ENCODE data around the gene PAX6. TPM values are rescaled to one million over a fixed set of nuclear protein-coding genes. Genes with fewer than 3 reads are reported as not detected.

PAX6 gene
- total RNA-seq, 1 donor from 2014 or later = 1.3 TPM

DNA sequence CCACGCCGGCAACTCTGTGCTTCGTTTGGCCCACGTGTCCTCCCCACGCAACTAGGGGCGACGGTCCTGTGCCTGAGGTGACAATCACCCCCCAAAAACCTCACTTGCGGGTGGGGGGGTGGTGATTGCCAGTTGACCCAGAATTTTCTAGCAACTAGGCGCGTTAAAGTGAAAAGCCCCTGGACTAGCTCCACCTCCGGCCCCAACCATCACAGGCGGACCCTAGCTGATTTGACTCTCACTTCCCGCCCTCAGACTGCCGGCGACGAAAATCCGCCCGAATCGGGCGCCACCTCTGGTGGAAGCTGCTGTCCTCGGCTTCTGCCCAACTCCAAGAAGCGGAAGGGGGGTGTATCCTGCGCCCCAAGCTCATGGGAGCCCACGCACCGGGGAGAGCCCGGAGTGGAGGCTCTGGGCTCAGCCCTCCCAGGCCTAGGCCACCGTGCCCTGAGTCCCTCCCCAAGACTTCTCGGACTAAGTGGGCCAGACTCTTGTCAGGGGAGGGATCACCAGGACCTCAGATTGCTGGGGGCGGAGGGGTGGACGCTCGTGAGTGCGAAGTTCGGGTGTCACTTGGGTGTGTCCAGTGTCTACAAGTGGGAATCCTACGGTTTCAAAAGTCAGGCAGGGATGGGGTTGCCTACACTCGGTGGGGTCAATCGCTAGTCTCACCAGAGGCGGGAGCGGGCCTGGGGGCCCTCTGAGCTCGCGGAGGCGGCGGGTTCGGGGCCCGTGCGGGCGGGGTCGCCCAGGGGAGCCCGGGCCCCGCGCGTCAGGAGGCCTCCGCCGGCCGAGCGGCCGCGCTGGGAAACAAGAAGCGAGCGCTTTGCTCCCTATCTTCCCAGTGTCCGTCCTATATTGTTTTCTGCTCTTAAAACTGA is 12.3 kb downstream of the PAX6 start:
- no peak for DNase-seq (ENCODE audit: low read depth)

DNA sequence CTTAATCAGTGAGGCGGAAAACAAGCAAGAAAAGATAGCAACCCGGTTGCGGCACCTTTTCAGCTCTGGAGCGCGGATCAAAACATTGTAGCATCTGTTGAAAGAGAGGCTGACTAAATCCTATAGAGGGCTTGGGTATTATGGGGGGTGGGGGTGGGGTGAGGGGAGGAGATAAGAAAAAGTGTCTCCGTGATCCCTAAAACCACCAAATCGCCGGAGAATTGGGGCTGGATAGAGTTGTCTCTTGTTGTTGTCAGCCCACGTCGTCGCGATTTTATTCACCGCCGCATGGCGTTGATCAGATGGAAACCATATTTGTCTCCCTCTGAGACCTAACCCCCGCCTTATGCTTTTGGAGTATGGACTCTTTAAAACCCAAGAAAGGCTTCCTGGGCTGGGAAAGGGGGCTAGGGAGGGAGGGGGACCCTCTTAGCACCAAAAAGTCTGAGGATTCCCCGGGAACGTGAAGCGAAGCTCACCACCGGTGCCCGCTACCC is 13.0 kb downstream of the PAX6 start:
- DNase-seq (ENCODE audit: low read depth) = no peak

DNA sequence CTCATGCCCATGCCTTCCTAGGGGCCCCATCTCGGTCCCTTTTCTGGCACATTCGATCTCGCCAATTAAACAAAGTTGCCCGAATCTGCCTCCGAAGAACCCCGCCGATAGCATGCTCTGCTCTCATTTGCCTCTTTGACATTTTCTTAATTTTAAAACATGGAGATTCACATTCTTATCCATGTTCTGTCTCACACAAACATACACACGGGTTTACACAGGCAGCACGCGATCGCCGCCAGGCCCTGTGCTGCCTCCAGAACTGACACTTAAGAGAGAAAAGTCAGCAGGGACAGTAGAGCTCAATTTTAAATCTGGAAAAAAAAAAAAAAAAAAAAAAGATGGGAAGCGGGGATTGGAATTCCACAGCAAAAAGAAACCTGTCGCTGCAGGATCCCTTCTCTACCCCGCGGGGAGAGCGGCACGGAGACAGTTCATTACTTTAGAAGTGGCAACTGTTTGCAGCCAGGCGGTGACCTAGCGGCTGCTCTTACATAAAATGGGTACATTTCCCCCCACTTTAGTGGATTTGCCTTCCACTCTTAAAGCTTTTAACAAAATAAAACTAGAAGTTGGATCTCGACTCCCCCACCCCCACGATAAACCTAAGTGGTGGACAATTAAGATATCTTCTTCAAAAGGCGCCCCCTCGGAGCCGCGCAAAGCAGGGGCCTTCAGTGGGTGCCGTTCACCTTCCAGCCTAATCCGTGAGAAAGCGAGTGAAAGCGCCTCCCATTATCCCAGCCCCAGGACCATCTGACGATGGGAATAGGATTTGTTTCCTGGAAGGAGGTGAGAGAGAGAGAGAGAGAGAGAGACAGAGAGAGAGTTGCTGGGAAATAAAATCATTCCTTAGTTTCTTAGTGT is 13.7 kb downstream of the PAX6 start:
- DNase-seq (ENCODE audit: low read depth) = no peak

DNA sequence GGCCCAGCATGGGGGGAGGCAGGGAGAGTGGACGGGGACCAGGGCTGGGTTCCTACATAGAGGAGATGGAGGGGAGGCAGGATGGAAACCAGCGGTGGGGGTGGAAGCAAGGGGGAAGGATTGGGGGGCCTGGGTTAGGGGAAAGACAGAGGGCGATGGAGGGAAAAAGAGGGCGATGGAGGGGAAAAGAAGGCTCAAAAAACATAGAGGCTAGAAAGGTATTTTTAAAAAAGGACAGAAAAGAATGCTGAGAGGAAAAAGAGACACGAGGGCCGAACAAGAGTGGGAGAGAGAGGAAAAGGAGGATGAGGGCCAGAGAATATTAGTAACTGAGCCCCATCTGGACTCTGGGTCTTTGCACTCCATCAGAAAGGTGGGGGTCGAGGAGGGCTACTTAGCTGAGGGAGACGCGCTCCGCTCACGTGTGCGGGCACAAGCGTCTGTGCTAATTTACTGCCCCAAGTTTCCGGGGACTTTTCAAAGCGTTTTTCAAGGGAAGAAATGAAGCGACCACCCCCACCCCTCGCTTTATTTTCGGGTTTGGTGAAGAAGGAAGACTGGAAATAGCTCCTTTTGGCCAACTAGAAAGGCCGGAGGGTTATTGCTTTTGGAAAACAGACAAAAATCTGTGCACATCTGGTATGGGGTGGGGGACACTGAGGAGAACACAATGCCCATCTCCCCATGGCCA is 14.5 kb downstream of the PAX6 start:
- no peak for DNase-seq (ENCODE audit: low read depth)

DNA sequence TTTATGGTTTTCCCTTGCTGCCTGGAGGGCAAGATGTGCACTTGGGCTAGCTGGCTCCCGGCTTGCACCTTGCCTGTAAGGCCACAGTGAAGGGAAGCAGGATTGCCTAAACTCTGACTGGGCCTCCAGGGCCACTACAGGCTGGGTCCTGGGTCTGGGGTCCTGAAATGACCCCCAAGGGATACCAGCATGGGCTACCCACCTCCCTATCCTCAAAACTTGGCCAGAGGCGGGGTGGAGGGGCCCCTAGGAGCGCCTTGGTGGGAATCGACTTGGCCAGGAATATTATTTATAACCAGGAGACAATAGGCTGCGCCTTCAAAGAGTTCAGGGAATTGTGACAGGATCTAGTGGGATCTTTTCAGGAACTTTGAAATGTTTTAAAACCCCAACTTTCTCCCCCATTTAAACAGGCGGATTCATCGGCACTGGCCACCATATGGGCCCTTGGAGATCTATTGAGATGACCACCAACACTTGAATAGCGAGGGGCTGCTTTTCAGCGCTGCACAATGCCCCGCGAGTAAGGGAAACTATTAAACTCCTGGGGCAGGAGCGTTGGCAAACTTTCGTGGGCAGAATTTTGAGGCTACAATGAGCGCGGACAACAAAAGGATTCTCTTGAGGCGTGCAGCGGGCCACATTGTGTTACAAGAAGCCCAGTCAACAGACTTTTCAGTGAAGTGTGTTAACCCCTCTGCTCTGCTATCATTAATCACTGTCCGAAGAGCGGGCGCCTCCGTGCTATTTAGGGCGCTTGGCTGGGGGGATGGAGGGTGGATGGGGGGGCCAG is 15.2 kb downstream of the PAX6 start:
- DNase-seq (ENCODE audit: low read depth) = no peak

DNA sequence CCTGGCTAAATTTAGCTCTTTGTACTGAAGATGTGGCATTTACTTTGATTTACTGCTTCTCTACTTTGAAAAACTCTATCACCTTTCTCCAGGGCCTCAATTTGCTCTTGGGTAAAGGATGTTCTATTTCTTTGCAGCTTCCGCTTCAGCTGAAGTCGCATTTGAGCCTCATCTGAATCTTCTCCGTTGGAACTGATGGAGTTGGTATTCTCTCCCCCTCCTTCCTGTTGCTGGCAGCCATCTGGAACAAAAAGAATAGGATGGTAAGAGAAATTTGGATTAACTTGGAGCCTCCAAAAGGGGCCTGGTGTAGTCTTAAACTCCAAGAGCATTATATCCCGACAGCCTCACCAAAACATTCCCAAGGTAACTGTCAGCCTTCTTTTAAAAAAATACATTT is 16.6 kb downstream of the PAX6 start:
- DNase-seq (ENCODE audit: low read depth) = no peak

DNA sequence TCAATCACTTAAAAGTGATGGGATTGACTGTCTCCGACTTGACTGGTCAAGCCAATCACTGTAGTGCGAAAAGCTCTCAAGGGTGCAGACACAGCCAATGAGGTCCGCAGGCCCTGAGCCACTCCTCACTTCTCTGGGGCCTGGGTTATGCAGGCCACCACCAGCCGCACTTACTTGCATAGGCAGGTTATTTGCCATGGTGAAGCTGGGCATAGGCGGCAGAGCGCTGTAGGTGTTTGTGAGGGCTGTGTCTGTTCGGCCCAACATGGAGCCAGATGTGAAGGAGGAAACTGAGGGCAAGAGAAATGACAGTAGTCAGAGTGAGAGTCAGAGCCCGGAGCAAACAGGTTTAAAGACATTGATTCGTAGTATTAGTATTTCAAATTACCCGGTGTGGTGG is 17.9 kb downstream of the PAX6 start:
- DNase-seq (ENCODE audit: low read depth) = no peak

DNA sequence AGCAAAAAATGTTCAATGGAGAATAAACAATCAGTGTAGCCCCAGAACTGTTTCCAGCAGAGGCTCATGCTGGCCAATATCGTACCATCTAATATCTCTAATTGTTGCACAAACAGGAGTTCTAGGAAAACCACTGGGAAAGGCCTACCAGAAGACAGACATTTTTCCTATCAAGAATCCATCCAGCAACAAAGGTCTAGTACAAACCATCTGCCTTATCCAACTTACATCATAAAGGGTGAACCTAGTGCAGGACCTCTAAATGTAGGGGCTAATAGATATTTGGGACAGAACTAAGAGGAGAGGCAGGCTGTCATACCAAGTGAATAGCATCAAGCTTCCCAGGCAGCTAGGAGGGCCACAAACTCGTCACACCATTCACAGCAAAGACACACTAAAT is 18.7 kb downstream of the PAX6 start:
- no peak for DNase-seq (ENCODE audit: low read depth)

DNA sequence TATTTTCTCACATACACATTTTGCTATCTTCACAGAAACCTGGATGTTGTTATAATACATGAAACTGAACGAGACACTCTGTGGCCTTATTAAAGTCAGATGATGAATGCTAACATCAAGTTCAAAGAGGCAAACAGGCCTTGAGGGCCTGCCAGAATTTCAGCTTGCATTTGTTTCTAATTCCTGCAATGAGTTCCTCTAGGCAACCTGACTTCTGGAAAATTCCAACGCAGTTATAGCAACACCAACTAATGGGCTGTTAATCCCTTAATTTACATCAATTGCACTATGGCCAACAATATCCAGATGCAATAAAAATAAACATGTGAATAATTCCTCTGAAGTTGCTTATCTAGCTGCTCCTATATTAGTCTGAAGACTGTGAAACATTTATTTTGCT is 19.1 kb downstream of the PAX6 start:
- DNase-seq (ENCODE audit: low read depth) = no peak

DNA sequence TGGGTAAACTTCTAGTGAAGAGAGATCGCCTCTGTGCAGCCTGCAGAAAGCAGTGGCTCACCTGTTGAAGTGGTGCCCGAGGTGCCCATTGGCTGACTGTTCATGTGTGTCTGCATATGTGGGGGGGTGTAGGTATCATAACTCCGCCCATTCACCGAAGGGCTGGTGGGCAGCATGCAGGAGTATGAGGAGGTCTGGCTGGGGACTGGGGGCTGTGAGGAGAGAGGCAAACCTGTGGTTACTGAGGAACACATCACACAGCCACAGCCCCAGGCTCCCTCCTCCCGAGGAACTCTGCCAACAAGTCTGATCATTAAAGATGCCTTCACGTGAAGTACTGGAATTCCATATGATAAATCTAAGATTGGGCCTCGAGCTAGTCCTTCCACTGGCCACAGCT is 20.5 kb downstream of the PAX6 start:
- no peak for DNase-seq (ENCODE audit: low read depth)

DNA sequence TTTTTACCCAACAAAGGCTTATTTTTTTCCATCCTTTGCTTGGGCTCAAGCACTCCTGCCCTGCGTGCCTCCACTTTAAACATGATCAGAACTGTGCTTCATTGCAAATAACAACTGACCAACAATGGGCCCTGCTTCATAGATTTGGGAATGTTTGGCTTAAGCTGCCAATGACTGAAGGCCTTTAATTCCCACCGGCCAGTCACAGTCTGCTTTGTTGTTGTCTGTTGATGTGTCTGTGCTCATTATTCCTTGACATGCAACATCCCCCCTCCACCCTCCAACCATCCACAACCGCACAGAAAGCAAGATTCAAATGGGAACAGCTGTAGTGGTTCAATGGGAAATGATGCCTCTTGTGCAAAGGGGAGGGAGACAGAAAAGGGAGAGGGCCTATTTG is 23.0 kb downstream of the PAX6 start:
- no peak for DNase-seq (ENCODE audit: low read depth)

DNA sequence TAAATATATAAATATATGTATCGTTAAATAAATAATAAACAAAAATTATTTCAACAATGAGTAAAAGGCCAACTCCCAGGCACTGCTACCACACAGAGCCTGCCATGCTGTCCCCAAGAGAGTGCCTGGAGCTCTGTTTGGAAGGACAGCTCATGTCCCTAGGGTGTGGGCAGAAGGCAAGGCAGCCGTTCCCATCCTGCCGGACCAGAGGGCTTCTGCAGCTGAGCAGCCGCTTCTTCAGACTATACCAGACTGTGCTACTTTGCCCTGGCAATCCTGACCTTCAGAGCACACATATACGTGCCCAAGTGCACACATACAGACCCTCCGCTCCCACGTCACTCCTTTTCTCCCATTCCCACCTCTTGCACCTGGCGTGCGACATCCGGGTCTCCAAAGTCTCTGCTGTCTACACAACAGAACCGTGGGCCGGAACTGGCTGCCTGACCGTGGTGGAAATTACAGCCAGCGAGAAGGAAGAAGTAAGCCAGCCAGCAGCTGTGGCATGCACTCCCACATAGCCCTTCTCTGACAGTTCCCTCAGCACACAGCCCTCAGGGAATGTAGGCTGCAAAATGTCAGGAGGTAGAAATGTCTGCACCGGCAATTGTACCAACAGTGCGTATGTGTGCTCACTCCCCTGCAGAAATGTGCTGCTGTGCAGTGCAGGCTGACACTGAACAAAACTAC is 24.0 kb downstream of the PAX6 start:
- no peak for DNase-seq (ENCODE audit: low read depth)

DNA sequence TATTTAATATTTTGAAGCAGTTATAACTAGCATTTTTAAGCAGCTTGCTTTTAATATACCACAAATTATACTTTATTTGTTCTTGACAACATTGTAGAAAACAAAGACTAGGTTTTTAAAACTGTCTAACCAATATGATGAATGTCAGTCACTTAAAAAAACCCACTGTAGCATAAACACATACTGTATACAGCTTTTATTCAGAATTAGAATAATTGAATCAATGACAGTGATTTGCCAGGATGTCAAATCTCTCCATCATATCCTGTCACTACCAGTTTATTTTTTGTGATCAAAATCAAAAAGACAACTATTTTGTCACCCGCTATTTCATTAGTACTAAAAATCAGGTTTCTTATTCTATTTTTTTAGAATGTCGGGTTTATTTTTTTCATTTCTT is 26.5 kb downstream of the PAX6 start:
- DNase-seq (ENCODE audit: low read depth) = no peak

DNA sequence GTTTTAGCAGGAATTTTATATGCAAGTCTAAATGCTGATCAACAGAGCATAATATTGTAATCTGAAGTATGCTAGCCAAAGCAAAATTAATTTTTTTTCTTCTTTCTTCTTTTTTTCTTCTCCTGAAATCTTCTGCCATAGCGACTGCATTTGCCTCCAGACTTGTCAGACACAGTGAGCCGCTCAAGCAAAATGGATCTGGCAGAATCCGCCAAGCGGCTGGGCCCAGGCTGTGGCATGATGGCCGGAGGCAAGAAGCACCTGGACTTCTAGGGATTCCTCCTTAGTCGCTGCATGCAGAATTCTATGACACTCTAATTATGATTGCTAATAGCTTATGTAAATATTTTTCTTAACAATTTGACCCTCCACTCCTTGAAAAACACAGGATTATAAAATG is 27.9 kb downstream of the PAX6 start:
- no peak for DNase-seq (ENCODE audit: low read depth)

DNA sequence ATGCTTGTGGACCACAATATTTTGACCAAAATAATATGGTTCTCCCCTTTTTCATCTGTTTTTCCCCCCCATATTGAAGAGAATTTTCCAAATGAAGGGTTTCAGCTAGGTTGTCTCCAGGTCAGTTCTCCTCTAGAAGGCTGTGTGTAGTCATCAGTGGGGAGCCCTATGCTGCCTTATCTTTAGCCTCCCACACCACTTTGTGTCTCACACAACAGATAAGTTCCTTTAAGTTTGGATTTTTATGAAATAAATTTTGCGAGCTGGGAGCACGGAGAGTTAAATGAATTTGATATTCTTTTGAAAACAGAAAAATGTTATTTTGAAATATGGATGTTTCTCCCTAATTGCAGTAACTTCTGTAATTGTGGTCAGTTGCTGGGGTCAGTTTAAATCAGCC is 28.9 kb downstream of the PAX6 start:
- no peak for DNase-seq (ENCODE audit: low read depth)

DNA sequence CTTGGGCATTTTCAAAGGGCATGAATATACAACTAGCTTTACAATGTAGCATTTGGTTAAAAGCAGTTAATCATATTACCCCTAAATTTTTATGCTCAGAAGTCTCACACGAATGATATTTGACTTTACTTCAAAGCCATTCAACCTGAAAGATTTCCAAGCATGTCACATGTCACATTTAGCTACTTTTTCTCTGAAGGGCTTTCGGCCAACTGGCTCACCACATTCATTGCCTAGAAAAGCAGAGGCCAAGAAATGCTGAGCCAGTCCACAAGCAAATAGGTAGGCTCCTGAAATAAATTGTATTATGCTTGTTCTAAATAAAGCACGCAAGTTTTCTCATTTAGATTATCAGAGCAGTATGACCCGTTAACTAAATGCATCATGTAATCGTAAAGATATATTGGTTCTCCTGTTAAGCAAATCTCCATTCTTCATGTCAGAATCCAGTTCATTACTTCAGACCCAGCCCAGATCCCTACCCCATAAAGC is 30.6 kb downstream of the PAX6 start:
- peak; percentile 37 for DNase-seq (ENCODE audit: low read depth)

DNA sequence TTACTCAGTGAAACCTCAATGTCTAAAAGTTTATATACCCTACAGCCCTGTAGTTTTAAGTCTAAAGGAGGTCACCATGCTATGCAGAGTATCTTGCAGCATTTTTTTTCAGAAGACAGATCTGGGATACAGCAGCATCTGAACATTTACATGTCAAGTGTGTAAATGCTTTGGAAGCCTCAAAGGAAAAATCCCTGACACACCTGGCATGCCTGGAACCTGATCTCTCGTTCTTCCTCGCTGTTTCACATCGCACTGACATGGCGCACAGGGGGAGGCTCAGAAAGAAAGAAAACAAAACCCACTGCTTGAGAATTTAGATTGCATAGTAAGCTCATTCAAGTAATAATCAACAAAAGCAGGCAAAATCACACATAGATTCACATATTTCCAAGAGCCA is 31.0 kb downstream of the PAX6 start:
- no peak for DNase-seq (ENCODE audit: low read depth)

DNA sequence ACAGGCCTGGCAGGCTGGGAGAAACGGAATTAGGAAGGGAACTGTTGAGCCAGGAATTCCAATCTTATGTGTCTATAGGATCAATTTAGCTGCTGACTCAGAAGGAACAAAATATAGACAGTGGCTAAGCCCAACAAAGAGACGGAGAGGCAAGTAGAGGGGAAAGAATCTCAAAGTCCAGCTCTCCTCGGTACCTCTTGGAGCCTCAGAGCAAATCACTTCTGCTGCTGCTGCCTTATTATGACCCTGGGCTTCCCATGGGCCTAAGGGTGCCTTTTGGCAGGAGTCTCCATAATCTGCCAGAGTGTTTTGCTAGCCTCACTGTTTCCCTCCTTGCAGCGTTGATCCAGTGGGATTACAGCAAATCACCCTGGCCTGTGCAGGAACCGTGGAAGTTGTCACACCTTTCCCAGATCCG is 31.7 kb downstream of the PAX6 start:
- peak; percentile 71 for DNase-seq (ENCODE audit: low read depth)

DNA sequence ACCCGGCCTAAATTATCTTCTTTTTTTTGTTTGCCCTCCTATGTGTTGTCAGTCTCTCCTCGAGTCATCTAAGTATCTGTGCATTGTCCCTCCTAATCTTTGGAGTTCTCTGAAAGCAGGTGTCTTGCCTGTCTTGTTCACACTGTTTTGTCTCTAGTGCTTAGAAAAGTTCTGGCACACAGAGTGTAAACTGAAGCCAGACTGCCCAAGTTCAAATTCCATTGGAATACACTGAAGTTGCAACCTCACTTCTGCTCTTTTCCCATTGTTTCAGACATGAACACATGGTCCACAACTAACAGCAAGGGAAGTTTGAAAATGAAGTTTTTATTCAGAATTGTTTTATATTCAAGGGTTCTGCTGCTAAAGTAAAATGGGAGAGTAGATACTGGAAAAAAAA is 38.7 kb downstream of the PAX6 start:
- no peak for DNase-seq (ENCODE audit: low read depth)

All from myocyte (in vitro differentiated cells).